Esophagus muscularis mucosa (tissue), 3 donors: ENCODE results near the gene LPAR2.

Experiments
- CTCF ChIP-seq, 3 experiments: fragments of 200-600 bp in 2 of 3; fragments of 450-650 bp in 1 of 3; sonication (generic) in 2 of 3; IDR thresholded peaks; one replicate each; pipeline ENCODE4 v1.5.1; 2017 to 2019; ENCODE audit warnings: antibody characterized with exemption in 3 of 3, mild to moderate bottlenecking in 2 of 3, moderate library complexity in 1 of 3
- POLR2A ChIP-seq: fragments of 450-650 bp; IDR thresholded peaks from one replicate; pipeline ENCODE4 v1.6.1; 2017; ENCODE audit warnings: antibody characterized with exemption, moderate library complexity, mild to moderate bottlenecking, low read depth

GRCh38 chr19:19637523-19638251, 9.7 kb upstream of the LPAR2 start:
- TF ChIP-seq CTCF (IDR thresholded peaks at IDR 0.05) (no peak), POLR2A (no peak)
